OCI-LY1 (cell line): ENCODE data around the gene MRPS26.

ENCODE experiments used
- EZH2 ChIP-seq: fragments of 200-600 bp; sonication (generic), shearing (Covaris generic); IDR thresholded peaks from 2 replicates; pipeline ENCODE4 v1.8.0; 2017; ENCODE audit warnings: borderline replicate concordance, mixed run types, mild to moderate bottlenecking, antibody characterized with exemption, low read length, moderate library complexity, mixed read lengths
- TF ChIP-seq, protein P1 (sequence below): fragments of 200-600 bp; sonication (generic), shearing (Covaris generic); IDR thresholded peaks from 2 replicates; pipeline ENCODE4 v1.5.1; 2017; ENCODE audit warnings: mild to moderate bottlenecking, antibody characterized with exemption, low read length, moderate library complexity, mixed read lengths

DNA sequence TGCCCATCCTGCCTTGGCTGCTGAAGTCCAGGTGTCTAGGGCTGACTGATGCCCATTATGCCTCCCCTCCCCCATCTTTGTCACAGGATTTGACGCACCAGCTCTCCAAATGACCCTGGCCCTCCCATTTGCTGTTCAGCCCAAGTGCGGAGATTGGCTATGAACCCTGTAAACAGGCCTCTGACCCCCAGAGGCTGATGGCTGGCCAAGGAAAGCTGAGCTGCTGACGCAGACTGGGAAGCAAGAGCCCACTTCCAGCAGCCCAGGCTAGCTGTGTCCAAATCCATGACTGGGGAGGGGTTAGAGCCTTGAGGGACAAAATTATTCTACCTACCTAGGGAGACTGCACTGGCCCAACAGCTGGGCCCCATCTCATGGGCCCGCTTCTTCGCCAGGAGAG is 3.2 kb upstream of the MRPS26 start:
- TF ChIP-seq, protein P1, sequence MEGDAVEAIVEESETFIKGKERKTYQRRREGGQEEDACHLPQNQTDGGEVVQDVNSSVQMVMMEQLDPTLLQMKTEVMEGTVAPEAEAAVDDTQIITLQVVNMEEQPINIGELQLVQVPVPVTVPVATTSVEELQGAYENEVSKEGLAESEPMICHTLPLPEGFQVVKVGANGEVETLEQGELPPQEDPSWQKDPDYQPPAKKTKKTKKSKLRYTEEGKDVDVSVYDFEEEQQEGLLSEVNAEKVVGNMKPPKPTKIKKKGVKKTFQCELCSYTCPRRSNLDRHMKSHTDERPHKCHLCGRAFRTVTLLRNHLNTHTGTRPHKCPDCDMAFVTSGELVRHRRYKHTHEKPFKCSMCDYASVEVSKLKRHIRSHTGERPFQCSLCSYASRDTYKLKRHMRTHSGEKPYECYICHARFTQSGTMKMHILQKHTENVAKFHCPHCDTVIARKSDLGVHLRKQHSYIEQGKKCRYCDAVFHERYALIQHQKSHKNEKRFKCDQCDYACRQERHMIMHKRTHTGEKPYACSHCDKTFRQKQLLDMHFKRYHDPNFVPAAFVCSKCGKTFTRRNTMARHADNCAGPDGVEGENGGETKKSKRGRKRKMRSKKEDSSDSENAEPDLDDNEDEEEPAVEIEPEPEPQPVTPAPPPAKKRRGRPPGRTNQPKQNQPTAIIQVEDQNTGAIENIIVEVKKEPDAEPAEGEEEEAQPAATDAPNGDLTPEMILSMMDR = no peak
- no peak for TF ChIP-seq EZH2
